Fibroblast of villous mesenchyme (primary cell): ENCODE measurements around the gene SSC5D. TPM values are rescaled to one million over a fixed set of nuclear protein-coding genes. Genes with fewer than 3 reads are reported as not detected.

Source experiments
- DNase-seq: peaks from one replicate; pipeline ENCODE4 v3.0.0-alpha.2; 2010; ENCODE audit warnings: low read depth
- H3K4me3 ChIP-seq: 2 replicates; pipeline ENCODE4 v1.5.1; 2011; ENCODE audit warnings: low read depth, mild to moderate bottlenecking, low read length
- total RNA-seq: library from RNA; depleted of rRNA; stranded (reverse); fragments of >200 nt; gene quantifications from 2 replicates; pipeline ENCODE4 v1.2.3, GENCODE V29; 2012
- TF ChIP-seq, protein P1 (sequence below): IDR thresholded peaks from 2 replicates; pipeline ENCODE4 v1.5.1; 2012; ENCODE audit warnings: low read depth, mild to moderate bottlenecking, low read length; ENCODE audit not compliant: insufficient read depth

SSC5D gene
- total RNA-seq, 1 donor: 21.2 TPM

DNA sequence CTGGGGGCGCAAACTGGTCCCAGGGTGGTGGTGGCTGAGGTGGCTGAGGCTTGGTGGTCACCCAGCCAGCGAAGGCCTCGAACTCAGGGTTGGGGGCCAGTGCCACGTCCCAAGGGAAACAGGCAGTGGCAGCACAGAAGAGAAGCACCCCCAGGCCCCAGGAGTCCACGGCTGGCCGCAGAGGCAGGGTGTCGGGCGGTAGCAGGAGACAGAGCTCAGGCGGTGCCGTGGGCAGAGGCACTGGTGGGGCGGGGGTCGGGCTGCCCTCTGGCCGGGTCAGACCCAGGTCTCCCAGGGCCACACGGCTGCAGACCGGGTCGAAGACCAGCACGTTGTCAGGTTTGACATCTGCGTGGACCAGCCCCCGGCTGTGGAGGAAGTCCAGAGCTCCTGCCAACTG lies 52.9 kb downstream of the SSC5D start:
- H3K4me3 ChIP-seq: no peak overlapping the region
- no peak for DNase-seq
- TF ChIP-seq, protein P1, sequence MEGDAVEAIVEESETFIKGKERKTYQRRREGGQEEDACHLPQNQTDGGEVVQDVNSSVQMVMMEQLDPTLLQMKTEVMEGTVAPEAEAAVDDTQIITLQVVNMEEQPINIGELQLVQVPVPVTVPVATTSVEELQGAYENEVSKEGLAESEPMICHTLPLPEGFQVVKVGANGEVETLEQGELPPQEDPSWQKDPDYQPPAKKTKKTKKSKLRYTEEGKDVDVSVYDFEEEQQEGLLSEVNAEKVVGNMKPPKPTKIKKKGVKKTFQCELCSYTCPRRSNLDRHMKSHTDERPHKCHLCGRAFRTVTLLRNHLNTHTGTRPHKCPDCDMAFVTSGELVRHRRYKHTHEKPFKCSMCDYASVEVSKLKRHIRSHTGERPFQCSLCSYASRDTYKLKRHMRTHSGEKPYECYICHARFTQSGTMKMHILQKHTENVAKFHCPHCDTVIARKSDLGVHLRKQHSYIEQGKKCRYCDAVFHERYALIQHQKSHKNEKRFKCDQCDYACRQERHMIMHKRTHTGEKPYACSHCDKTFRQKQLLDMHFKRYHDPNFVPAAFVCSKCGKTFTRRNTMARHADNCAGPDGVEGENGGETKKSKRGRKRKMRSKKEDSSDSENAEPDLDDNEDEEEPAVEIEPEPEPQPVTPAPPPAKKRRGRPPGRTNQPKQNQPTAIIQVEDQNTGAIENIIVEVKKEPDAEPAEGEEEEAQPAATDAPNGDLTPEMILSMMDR: no peak

DNA sequence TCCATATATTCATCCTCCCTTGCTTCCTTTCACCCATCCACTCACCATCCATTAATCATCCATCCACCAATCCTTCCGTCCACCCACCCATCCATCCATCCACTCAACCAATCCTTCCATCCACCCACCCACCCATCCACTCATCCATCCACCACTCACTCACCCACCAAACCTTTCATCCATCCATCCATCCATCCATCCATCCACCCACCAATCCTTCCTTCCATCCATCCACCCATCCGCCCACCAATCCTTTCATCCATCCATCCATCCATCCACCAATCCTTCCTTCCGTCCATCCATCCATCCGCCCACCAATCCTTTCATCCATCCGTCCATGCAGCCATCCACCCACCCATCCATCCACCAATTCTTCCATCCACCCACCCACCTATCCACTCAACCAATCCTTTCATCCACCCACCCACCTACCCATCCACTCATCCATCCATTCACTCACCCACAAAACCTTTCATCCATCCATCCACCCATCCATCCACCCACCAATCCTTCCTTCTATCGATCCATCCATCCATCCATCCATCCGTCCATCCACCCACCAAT lies 54.1 kb downstream of the SSC5D start:
- TF ChIP-seq, protein P1: no peak
- H3K4me3 ChIP-seq: no peak overlapping the region
- DNase-seq: no peak

GRCh38 chr19:55543567-55543966 lies 55.3 kb downstream of the SSC5D start:
- H3K4me3 ChIP-seq: no peak overlapping the region
- DNase-seq: no peak
- TF ChIP-seq, protein P1: no peak

- TF ChIP-seq, protein P1: no peak
- H3K4me3 ChIP-seq: no peak overlapping the region
- DNase-seq: no peak
Observed at GRCh38 chr19:55544014-55544413, 55.8 kb downstream of the SSC5D start.

DNA sequence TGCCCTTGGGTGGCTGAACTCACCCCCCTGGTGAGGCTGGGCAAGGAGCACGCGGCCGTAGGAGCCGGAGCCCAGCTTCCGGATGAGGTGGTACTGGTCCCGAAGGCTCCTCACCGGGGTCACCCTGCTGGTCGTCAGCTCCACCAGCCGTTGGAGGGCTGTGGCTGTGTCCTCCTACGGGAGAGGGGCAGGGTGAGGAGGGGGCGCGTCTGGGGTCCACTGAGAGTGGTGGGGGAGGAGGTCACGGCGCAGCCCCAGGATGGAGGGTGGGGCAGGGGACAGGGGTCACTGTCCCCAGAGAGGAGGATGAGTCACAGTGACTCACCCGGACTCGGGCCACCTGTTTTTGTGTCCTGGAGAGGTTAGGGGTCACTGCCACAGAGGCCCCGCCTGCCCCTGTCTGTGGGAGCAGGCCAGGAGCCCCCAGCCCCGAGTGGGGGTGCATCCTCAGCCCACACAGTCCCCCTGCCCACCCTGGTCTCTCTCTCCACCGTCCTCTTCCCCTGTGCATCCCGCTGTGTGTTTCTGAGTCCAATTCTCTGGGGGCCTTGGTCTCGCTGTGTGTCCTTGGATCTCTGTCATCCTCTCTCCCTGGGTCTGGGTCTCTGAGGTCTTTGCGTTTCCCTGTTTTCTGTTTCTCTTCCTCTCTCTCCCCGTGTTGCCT lies 56.7 kb downstream of the SSC5D start:
- no peak overlapping the region for H3K4me3 ChIP-seq
- TF ChIP-seq, protein P1: no peak
- DNase-seq: no peak

- no peak for DNase-seq
- TF ChIP-seq, protein P1: no peak
- H3K4me3 ChIP-seq: no peak within 1 kb of the TSS
Observed at GRCh38 chr19:55545443-55545842, 57.2 kb downstream of the SSC5D start, which contains the start of gene SBK3. SBK3 (minus strand) TSS chr19:55545543; CDS start chr19:55545543, 0 bp downstream.
